Neural cell (in vitro differentiated cells): Measurements from ENCODE around the gene DNA2.

Experiments used
- EP300 ChIP-seq: fragments of 450-650 bp; conservative IDR thresholded peaks from 2 replicates; pipeline ENCODE4 v1.6.1; 2014; ENCODE audit warnings: antibody characterized with exemption, mild to moderate bottlenecking, moderate library complexity; ENCODE audit not compliant: poor library complexity, severe bottlenecking
- EZH2 ChIP-seq: fragments of 200-600, 300-800 bp; shearing (Covaris generic), sonication (generic); IDR thresholded peaks from 2 replicates; pipeline ENCODE4 v1.6.1; 2014; ENCODE audit warnings: antibody characterized with exemption, low read length, borderline replicate concordance, mild to moderate bottlenecking; ENCODE audit not compliant: insufficient read depth, poor library complexity, severe bottlenecking
- MXI1 ChIP-seq: fragments of 450-650 bp; conservative IDR thresholded peaks from 2 replicates; pipeline ENCODE4 v1.6.1; 2014; ENCODE audit warnings: antibody characterized with exemption, mild to moderate bottlenecking; ENCODE audit not compliant: poor library complexity, severe bottlenecking
- POLR2AphosphoS5 ChIP-seq: IDR thresholded peaks from 2 replicates; pipeline ENCODE4 v1.6.1; 2012
- RAD21 ChIP-seq: fragments of 450-650 bp; conservative IDR thresholded peaks from 2 replicates; pipeline ENCODE4 v1.6.1; 2014; ENCODE audit warnings: antibody characterized with exemption, mild to moderate bottlenecking, moderate library complexity
- SMC3 ChIP-seq: fragments of 450-650 bp; conservative IDR thresholded peaks from 2 replicates; pipeline ENCODE4 v1.6.1; 2014; ENCODE audit warnings: antibody characterized with exemption, mild to moderate bottlenecking, moderate library complexity; ENCODE audit not compliant: poor library complexity
- TF ChIP-seq, protein P1 (sequence below): fragments of 450-650 bp; IDR thresholded peaks from 2 replicates; pipeline ENCODE4 v1.5.1; 2014; ENCODE audit warnings: antibody characterized with exemption, mild to moderate bottlenecking, moderate library complexity; ENCODE audit not compliant: poor library complexity, severe bottlenecking
- TF ChIP-seq, protein P2 (sequence below): IDR thresholded peaks from 2 replicates; pipeline ENCODE4 v1.6.1; 2012; ENCODE audit warnings: borderline replicate concordance

DNA sequence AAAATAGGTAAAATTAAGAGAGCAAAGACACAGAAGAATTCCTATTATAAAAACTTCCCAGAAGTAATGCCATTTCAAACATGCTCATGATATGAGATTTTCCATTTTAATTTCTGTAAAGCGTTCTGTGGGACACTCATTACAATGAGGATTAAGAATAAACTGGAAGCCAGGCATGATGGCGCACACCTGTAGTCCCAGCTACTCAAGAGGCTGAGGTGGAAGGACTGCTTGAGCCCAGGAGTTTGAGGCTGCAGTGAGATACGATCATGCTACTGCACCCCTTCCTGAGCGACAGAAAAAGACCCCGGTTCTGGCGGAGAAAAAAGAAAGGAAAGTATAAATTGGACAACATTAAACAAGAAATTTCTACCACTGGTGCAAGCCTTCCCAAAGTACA lies 1.5 kb downstream of the DNA2 start:
- TF ChIP-seq, protein P1, sequence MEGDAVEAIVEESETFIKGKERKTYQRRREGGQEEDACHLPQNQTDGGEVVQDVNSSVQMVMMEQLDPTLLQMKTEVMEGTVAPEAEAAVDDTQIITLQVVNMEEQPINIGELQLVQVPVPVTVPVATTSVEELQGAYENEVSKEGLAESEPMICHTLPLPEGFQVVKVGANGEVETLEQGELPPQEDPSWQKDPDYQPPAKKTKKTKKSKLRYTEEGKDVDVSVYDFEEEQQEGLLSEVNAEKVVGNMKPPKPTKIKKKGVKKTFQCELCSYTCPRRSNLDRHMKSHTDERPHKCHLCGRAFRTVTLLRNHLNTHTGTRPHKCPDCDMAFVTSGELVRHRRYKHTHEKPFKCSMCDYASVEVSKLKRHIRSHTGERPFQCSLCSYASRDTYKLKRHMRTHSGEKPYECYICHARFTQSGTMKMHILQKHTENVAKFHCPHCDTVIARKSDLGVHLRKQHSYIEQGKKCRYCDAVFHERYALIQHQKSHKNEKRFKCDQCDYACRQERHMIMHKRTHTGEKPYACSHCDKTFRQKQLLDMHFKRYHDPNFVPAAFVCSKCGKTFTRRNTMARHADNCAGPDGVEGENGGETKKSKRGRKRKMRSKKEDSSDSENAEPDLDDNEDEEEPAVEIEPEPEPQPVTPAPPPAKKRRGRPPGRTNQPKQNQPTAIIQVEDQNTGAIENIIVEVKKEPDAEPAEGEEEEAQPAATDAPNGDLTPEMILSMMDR = no peak
- TF ChIP-seq POLR2AphosphoS5 (no peak), SMC3 (no peak), EP300 (no peak), MXI1 (no peak), EZH2 (no peak), RAD21 (no peak)
- TF ChIP-seq, protein P2, sequence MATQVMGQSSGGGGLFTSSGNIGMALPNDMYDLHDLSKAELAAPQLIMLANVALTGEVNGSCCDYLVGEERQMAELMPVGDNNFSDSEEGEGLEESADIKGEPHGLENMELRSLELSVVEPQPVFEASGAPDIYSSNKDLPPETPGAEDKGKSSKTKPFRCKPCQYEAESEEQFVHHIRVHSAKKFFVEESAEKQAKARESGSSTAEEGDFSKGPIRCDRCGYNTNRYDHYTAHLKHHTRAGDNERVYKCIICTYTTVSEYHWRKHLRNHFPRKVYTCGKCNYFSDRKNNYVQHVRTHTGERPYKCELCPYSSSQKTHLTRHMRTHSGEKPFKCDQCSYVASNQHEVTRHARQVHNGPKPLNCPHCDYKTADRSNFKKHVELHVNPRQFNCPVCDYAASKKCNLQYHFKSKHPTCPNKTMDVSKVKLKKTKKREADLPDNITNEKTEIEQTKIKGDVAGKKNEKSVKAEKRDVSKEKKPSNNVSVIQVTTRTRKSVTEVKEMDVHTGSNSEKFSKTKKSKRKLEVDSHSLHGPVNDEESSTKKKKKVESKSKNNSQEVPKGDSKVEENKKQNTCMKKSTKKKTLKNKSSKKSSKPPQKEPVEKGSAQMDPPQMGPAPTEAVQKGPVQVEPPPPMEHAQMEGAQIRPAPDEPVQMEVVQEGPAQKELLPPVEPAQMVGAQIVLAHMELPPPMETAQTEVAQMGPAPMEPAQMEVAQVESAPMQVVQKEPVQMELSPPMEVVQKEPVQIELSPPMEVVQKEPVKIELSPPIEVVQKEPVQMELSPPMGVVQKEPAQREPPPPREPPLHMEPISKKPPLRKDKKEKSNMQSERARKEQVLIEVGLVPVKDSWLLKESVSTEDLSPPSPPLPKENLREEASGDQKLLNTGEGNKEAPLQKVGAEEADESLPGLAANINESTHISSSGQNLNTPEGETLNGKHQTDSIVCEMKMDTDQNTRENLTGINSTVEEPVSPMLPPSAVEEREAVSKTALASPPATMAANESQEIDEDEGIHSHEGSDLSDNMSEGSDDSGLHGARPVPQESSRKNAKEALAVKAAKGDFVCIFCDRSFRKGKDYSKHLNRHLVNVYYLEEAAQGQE = no peak
